Choroid plexus epithelial cell (primary cell): ENCODE data around the gene PPARD.
"Not testable (repeated sequence)": the region's sequence is repeated elsewhere in the genome, so short reads cannot be mapped to it uniquely, and the experiment has no call there.

ENCODE experiments used
- DNase-seq: peaks from one replicate; pipeline ENCODE4 v3.0.0-alpha.2; 2010; ENCODE audit warnings: low read depth
- H3K4me3 ChIP-seq: 2 replicates; pipeline ENCODE4 v1.5.1; 2011; ENCODE audit warnings: low read depth, mild to moderate bottlenecking, control low read depth, low read length, moderate library complexity
- CTCF ChIP-seq: conservative IDR thresholded peaks from 2 replicates; pipeline ENCODE4 v1.5.1; 2011; ENCODE audit warnings: low read depth, mild to moderate bottlenecking, control low read depth, inconsistent platforms, low read length, moderate library complexity

Gene PPARD

GRCh38 chr6:35435074-35435837 lies 92.9 kb downstream of the PPARD start:
- H3K4me3 ChIP-seq, result no peak overlapping the region
- no peak for TF ChIP-seq CTCF
- DNase-seq, result no peak

- TF ChIP-seq CTCF, result no peak
- no peak for DNase-seq
- H3K4me3 ChIP-seq, result no peak overlapping the region
Measured at GRCh38 chr6:35436071-35436857, 93.9 kb downstream of the PPARD start.

- not testable (repeated sequence) for H3K4me3 ChIP-seq, DNase-seq
Measured at GRCh38 chr6:35438378-35439065, 96.2 kb downstream of the PPARD start.

- no peak overlapping the region for H3K4me3 ChIP-seq
- no peak for DNase-seq
- TF ChIP-seq CTCF, result no peak
Measured at GRCh38 chr6:35439308-35439707, 97.0 kb downstream of the PPARD start.

GRCh38 chr6:35441205-35441604 lies 98.8 kb downstream of the PPARD start:
- TF ChIP-seq CTCF, result no peak
- no peak overlapping the region for H3K4me3 ChIP-seq
- DNase-seq, result no peak

GRCh38 chr6:35441642-35442041 lies 99.3 kb downstream of the PPARD start:
- TF ChIP-seq CTCF, result no peak
- DNase-seq, result no peak
- no peak overlapping the region for H3K4me3 ChIP-seq

GRCh38 chr6:35442693-35443092 lies 100.3 kb downstream of the PPARD start:
- no peak for DNase-seq

More at GRCh38 chr6:35442693-35443092, 100.3 kb downstream of the PPARD start:
- no peak for TF ChIP-seq CTCF
- no peak overlapping the region for H3K4me3 ChIP-seq
